MM.1S (cell line): ENCODE results near the gene SLC26A11.

Experiments used
- DNase-seq: peaks from one replicate; pipeline ENCODE4 v3.0.0-alpha.2; 2015
- H2AFZ ChIP-seq: fragments of 300-600 bp; sonication (generic); 2 replicates; pipeline ENCODE4 v1.6.0; 2016; ENCODE audit warnings: antibody characterized with exemption, low read length
- H3F3A ChIP-seq: fragments of 300-600 bp; sonication (generic); 2 replicates; pipeline ENCODE4 v1.6.1; 2016; ENCODE audit warnings: mild to moderate bottlenecking, antibody characterized with exemption, low read length, moderate library complexity, mixed read lengths; ENCODE audit not compliant: insufficient read depth
- H3K27ac ChIP-seq: fragments of 300-600 bp; sonication (generic); 2 replicates; pipeline ENCODE4 v1.5.1; 2016; ENCODE audit warnings: mild to moderate bottlenecking, low read length
- H3K27me3 ChIP-seq: fragments of 300-600 bp; sonication (generic); replicated peaks from 2 replicates; pipeline ENCODE4 v1.6.0; 2016; ENCODE audit warnings: low read length; ENCODE audit not compliant: insufficient read depth
- H3K36me3 ChIP-seq: fragments of 300-600 bp; sonication (generic); replicated peaks from 2 replicates; pipeline ENCODE4 v1.6.1; 2016; ENCODE audit warnings: mild to moderate bottlenecking, low read length, mixed read lengths; ENCODE audit not compliant: insufficient read depth
- H3K4me1 ChIP-seq: fragments of 300-600 bp; sonication (generic); 2 replicates; pipeline ENCODE4 v1.6.1; 2016; ENCODE audit warnings: low read length, mixed read lengths
- H3K4me2 ChIP-seq: fragments of 300-600 bp; sonication (generic); 2 replicates; pipeline ENCODE4 v1.6.0; 2016; ENCODE audit warnings: low read depth, low read length
- H3K4me3 ChIP-seq: fragments of 300-600 bp; sonication (generic); 2 replicates; pipeline ENCODE4 v1.5.1; 2016; ENCODE audit warnings: low read length, mixed read lengths
- H3K79me2 ChIP-seq: fragments of 300-600 bp; sonication (generic); 2 replicates; pipeline ENCODE4 v1.6.1; 2016; ENCODE audit warnings: mixed run types, low read length, mixed read lengths
- H3K9ac ChIP-seq: fragments of 300-600 bp; sonication (generic); 2 replicates; pipeline ENCODE4 v1.6.1; 2016; ENCODE audit warnings: low read length, mixed read lengths
- H3K9me2 ChIP-seq: fragments of 300-600 bp; sonication (generic); replicated peaks from 2 replicates; pipeline ENCODE4 v1.6.1; 2016; ENCODE audit warnings: mild to moderate bottlenecking, low read length, mixed read lengths; ENCODE audit not compliant: insufficient read depth
- H3K9me3 ChIP-seq: fragments of 300-600 bp; sonication (generic); replicated peaks from 2 replicates; pipeline ENCODE4 v1.6.1; 2016; ENCODE audit warnings: mild to moderate bottlenecking, low read length, mixed read lengths; ENCODE audit not compliant: insufficient read depth
- H4K20me1 ChIP-seq: fragments of 300-600 bp; sonication (generic); 2 replicates; pipeline ENCODE4 v1.6.1; 2016; ENCODE audit warnings: mild to moderate bottlenecking, low read length, moderate library complexity, mixed read lengths; ENCODE audit not compliant: insufficient read depth
- EZH2 ChIP-seq: fragments of 300-600 bp; sonication (generic); optimal IDR thresholded peaks from 2 replicates; pipeline ENCODE3; 2017; ENCODE audit warnings: low read depth, mild to moderate bottlenecking, antibody characterized with exemption, low read length, mixed read lengths
- EZH2phosphoT487 ChIP-seq: fragments of 300-600 bp; sonication (generic); IDR thresholded peaks from 2 replicates; pipeline ENCODE4 v1.6.1; 2018; ENCODE audit warnings: antibody characterized with exemption, low read length
- TF ChIP-seq, protein P1 (sequence below): fragments of 300-600 bp; sonication (generic); IDR thresholded peaks from 2 replicates; pipeline ENCODE4 v1.5.1; 2016; ENCODE audit warnings: antibody characterized with exemption, low read length, mixed read lengths

Gene SLC26A11

DNA sequence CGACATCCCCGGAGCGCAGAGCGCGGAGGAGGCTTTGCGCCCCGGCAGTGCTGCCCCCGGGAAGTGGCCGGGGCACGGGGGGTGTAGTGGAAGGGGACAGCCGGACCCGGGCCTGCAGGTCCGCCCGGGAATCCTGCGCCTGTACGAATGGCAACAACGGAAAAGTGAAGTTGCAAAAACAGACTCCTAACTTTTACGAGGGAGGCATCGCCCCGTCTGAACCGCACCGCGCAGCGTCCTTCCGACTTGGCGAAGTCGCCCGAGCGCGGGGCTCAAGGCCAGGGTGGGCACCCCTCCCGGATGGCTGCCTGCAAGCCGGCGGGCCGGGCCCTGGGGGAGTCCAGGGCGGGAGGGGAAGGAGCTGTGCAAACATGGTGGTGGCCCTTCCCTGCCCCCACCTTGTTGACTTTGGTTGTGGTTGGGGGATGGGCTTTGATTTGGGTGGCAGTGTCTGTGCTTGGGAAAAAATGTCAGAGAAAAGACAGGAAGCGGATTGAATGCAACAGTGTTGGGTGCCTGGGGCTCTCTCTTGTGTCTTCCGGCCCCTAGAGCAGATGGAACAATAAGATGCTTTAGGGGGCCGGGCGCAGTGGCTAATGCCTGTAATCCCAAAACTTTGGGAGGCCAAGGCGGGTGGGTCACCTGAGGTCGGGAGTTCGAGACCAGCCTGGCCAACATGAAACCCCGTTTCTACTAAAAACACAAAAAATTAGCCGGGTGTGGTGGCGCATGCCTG lies 41.1 kb downstream of the SLC26A11 start:
- DNase-seq = peak; percentile 42
- no peaks in the 10 kb centered on the region for H4K20me1 ChIP-seq
- peak overlapping the region; percentile 80 for H3K4me3 ChIP-seq
- peak overlapping the region; percentile 70; the same call in 1 of the 2 replicates for H3K27ac ChIP-seq
- H3K27me3 ChIP-seq = no peaks in the 10 kb centered on the region
- H3K9me3 ChIP-seq = no peaks in the 10 kb centered on the region
- H3K4me2 ChIP-seq = peak overlapping the region; percentile 99
- TF ChIP-seq EZH2 = no peak
- TF ChIP-seq, protein P1, sequence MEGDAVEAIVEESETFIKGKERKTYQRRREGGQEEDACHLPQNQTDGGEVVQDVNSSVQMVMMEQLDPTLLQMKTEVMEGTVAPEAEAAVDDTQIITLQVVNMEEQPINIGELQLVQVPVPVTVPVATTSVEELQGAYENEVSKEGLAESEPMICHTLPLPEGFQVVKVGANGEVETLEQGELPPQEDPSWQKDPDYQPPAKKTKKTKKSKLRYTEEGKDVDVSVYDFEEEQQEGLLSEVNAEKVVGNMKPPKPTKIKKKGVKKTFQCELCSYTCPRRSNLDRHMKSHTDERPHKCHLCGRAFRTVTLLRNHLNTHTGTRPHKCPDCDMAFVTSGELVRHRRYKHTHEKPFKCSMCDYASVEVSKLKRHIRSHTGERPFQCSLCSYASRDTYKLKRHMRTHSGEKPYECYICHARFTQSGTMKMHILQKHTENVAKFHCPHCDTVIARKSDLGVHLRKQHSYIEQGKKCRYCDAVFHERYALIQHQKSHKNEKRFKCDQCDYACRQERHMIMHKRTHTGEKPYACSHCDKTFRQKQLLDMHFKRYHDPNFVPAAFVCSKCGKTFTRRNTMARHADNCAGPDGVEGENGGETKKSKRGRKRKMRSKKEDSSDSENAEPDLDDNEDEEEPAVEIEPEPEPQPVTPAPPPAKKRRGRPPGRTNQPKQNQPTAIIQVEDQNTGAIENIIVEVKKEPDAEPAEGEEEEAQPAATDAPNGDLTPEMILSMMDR = no peak
- TF ChIP-seq EZH2phosphoT487 = no peak
- no peaks in the 10 kb centered on the region for H3K9me2 ChIP-seq
- H3K9ac ChIP-seq = peak overlapping the region; percentile 79
- peaks cover 20% of the 10 kb centered on the region for H3K4me1 ChIP-seq
- no peaks in the 10 kb centered on the region for H3K36me3 ChIP-seq
- peak overlapping the region; percentile 46; the same call in 1 of the 2 replicates for H2AFZ ChIP-seq
- H3F3A ChIP-seq = peaks cover 44% of the 10 kb centered on the region
- H3K79me2 ChIP-seq = peaks cover 28% of the 10 kb centered on the region

DNA sequence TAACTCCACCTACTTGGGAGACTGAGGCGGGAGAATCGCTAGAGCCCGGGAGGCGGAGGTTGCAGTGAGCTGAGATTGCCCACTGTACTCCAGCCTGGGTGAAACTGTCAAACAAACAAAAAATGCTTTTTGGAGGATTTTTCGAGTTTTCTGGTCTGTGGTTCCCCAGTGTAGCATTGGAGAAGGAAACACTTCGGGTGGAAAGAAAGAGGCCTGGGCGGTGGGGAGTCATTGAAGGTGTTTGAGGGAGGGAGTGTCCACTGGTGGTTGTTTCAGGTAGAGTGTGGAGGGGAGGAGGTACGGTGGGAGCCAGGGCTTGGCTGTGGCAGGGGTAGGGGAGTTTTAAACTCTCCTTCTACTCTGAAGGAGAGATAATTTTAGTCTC lies 41.7 kb downstream of the SLC26A11 start:
- Histone ChIP-seq H3K4me1 (peaks cover 20% of the 10 kb centered on the region), H3K36me3 (no peaks in the 10 kb centered on the region), H3K27ac (peak overlapping the region; percentile 70; the same call in 1 of the 2 replicates), H3K27me3 (no peaks in the 10 kb centered on the region), H3K9me2 (no peaks in the 10 kb centered on the region), H3K9ac (no peak overlapping the region), H3F3A (peaks cover 44% of the 10 kb centered on the region), H3K4me3 (peak overlapping the region; percentile 80; the same call in 1 of the 2 replicates), H3K9me3 (no peaks in the 10 kb centered on the region), H2AFZ (no peak overlapping the region), H3K4me2 (peak overlapping the region; percentile 99; the same call in 1 of the 2 replicates), H4K20me1 (no peaks in the 10 kb centered on the region), H3K79me2 (peaks cover 28% of the 10 kb centered on the region)
- TF ChIP-seq EZH2phosphoT487 (no peak), EZH2 (no peak)
- TF ChIP-seq, protein P1 = no peak
- DNase-seq = no peak

DNA sequence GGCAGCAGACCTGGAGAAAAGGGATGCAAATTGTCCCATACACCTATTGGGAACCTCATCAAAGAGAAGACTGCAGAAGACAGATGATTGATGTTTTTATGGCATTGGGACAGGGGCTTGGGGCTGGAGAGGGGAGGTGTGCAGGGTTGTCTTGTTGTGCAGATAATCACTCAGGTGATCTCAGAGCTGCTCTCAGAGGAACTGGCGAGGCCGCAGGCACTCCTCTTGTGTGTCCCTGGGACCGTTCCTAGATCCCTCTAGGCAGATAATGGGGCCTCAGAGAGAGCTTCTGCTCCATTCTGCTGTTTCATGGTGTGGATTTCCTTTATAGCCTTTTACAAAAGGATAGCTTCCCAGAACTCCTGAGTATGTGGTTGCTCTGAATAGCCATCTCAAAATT lies 42.1 kb downstream of the SLC26A11 start:
- Histone ChIP-seq H3K4me2 (peak overlapping the region; percentile 99; the same call in 1 of the 2 replicates), H3K36me3 (no peaks in the 10 kb centered on the region), H3K9ac (no peak overlapping the region), H3K4me3 (no peak overlapping the region), H3F3A (peaks cover 44% of the 10 kb centered on the region), H3K27ac (peak overlapping the region; percentile 70; the same call in 1 of the 2 replicates), H3K9me3 (no peaks in the 10 kb centered on the region), H4K20me1 (no peaks in the 10 kb centered on the region), H3K79me2 (peaks cover 28% of the 10 kb centered on the region), H3K4me1 (peaks cover 20% of the 10 kb centered on the region), H2AFZ (no peak overlapping the region), H3K9me2 (no peaks in the 10 kb centered on the region), H3K27me3 (no peaks in the 10 kb centered on the region)
- DNase-seq = no peak
- TF ChIP-seq EZH2 = no peak
